ENCODE measurements around the gene EIF5B.

The EIF5B gene

DNA sequence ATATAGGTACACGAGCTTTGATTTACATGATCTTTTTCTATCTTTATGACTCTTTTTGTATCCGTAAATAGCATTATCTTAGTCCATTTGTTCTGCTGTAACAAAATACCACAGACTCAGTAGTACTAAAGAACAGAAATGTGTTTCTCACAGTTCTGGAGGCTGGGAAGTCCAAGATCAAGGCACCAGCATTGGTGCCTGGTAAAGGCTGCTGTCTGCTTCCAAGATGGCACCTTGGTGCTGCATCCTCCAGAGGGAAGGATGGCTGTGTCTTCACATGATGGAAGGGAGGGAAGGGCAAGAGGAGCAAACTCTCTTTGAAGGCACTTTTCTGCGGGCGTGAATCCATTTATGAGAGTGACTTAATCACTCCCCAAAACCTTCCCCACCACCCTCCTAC lies 36.0 kb downstream of the EIF5B start:
- DNase-seq (ENCODE audit: low spot score) = no peak

DNA sequence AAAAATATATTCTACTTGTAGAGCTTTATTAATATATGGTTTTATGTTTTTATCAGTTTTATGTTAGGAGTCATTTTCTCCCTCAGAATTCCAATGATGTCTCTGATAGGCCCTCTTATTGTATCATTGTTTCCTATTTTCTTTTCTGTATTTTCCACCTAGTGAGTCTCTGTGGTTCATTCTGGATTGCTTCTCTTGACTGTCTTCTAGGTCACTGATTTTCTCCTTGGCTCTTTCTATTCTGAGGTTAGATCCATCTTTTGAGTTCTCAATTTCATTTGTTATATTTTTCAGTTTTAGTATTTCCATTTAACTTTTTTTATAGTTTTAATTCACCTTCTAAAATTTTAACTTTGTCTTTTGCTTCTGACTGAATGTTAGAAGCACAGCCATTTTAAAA lies 37.6 kb downstream of the EIF5B start:
- no peak for DNase-seq (ENCODE audit: low spot score)

DNA sequence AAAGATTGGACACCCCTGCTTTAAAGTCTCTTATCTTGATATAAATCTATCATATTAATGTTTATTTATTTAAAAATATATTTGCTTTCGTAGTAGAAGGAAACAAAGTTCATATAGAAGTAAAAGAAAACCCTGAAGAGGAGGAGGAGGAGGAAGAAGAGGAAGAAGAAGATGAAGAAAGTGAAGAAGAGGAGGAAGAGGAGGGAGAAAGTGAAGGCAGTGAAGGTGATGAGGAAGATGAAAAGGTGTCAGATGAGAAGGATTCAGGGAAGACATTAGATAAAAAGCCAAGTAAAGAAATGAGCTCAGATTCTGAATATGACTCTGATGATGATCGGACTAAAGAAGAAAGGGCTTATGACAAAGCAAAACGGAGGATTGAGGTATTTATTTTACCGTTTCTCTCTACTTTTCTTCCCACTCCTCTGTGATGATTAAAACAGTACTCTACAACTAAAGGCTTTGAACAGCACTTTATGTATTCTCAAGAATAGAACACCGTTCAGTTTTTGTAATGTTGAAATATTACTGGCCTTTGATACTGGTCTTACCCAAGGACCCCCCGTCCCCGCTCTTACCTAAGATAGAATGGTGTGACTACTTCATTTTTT lies 39.2 kb downstream of the EIF5B start:
- DNase-seq (ENCODE audit: low spot score) = no peak

DNA sequence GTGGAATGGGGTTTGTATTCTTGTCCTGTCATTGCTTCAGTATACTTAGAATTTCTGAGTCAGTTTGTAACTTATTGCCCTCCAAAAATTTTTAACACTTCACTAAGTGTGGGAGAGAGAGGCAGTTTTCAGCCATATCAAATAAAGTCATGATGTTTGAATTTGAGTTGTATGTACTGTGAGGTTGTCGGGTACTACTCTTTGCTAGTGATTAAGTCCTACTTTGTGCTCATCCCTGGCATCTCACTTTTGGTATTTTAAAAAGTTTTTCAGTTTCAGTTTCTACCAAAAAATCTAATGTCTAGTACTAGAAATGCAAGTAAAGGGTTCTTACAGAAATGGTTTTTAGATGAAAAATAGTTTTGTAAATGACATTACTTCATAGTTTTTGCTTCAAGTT lies 40.7 kb downstream of the EIF5B start:
- no peak for DNase-seq (ENCODE audit: low spot score)

DNA sequence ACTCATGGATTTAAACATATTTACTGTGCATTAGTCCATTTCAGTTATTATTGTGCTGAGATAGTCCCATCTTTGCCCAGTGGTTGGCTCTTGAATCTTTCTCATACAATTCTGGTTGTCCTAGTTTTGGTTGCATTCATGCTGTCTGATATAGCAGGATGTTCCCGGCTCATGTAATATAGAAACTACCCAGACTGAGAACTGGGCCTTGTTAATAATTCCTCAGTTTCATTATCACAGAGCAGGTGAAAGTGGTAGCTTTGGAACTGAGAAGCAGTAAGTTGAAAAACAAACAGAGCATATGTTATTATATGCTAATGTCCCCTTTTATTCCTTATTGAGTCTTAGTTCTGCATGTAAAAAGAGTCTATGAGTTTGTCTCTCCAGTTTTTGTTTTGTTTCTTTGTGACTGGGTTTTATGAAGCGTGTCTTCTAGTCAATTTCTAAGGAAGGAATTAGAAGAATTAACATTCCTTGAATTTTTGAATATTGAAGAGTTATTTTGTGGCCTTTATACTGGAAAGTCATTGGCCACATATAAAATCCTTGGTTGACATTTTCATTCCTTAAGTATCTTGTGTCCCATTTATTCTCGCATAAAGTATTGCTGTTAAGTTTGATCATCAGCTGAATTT lies 43.3 kb downstream of the EIF5B start:
- DNase-seq (ENCODE audit: low spot score) = no peak

DNA sequence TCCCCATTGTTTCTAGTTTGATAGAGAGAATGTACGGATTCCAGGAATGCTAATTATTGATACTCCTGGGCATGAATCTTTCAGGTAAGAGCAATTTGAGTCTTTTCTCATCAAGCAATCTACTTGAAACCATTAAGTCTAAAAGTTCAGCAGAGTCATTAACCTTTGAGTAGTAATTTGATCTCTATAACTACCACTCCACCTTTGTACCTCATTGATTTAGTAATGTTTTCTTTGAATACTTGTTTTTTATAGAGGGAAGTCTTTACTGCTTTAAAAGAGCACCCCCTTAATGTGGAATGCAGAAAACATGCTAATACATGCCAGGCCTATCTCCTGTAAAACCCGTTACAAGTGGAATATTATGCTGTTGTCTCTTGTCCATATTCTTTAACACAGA lies 45.0 kb downstream of the EIF5B start:
- no peak for DNase-seq (ENCODE audit: low spot score)

DNA sequence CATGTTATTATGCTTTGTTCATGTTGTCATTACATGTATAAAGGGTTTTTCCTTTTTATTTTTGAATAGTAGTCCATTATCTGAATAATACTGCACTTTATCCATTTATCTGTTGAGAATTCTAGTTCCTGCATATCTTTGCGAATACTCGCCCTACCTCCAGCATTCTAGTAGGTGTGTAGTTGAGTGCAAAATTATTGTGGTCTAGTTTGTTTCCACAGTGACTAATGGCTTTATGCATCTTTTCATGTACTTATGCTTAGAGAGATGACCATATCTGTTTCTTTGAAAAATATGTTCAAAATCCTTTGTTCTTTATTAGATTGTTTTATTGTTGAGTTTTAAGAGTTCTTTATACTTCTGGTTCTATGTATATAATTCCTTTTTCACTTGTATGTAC lies 48.8 kb downstream of the EIF5B start:
- no peak for DNase-seq (ENCODE audit: low spot score)

DNA sequence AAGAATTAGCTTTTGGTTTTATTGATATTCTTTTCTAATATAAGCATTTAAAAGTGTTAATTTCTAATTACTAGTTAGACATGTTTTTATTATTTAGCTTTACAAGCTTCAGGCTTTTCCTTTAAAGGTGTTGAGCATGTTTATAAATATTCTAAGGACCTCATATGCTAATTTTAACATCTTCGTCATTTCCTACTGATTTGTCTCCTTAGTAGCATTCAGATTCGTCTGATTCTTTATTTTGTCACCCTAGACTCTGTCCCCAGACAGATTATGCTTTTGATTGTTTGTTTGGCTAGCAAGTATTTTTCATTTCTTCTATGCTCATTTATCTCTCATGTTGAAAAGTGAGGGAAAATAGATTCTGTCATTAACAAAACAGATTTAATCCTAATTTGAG lies 51.7 kb downstream of the EIF5B start:
- no peak for DNase-seq (ENCODE audit: low spot score)

DNA sequence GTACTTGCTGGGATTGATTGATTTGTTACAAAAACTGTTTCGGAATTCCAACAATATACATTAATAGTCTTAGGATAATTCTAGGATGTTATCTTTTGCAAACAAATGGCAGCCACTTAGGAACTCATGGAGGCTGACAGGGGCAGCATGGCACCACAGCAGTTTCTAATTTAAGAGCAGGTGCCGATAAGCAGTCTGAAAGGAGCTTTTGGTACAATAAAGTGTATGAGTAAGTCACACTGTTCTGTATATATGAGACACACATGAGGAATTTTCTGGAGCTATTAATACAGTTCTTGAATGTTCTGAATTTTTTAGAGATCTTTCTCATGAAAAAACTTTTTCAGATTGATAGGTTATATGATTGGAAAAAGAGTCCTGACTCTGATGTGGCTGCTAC lies 52.2 kb downstream of the EIF5B start:
- DNase-seq (ENCODE audit: low spot score) = no peak

DNA sequence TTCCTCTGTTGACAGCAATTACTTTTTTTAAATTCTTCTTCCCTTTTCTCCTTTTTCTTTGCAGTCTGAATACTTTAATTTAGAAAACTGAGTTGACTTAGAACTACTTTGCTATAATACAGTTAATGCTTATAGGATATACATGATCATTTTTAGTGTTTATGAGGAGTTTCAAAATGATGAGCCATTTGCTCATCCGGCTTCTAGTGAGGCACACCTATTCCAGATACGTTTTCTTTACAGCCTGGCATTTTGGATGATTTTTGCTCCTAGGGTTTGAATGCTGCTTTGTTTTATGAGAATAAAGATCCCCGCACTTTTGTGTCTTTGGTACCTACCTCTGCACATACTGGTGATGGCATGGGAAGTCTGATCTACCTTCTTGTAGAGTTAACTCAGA lies 52.8 kb downstream of the EIF5B start:
- no peak for DNase-seq (ENCODE audit: low spot score)

DNA sequence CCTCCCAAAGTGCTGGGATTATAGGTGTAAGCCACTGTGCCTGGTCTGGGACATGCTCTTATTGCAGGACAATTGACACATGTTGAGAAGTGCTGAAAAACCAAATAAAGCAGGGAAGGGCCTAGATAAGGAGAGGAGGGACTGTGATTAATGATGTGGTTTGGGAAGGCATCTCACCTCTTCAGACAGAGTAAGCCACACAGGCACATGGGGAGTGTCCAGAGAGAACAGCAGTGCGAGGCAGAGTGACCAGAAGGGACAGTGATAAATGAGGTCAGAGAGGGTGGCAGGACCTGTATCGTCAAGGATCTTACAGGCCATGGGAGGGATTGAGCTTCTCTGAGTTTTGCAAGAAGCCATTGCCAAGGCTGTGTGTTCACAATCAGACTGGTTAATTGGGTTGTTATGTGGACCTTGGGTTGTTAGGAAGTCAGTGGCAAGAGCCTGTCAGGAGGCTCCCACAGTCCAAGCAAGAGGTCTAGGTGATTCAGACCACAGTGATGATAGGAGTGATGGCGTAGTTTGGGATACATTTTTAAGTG lies 58.5 kb downstream of the EIF5B start:
- no peak for DNase-seq (ENCODE audit: low spot score)

DNA sequence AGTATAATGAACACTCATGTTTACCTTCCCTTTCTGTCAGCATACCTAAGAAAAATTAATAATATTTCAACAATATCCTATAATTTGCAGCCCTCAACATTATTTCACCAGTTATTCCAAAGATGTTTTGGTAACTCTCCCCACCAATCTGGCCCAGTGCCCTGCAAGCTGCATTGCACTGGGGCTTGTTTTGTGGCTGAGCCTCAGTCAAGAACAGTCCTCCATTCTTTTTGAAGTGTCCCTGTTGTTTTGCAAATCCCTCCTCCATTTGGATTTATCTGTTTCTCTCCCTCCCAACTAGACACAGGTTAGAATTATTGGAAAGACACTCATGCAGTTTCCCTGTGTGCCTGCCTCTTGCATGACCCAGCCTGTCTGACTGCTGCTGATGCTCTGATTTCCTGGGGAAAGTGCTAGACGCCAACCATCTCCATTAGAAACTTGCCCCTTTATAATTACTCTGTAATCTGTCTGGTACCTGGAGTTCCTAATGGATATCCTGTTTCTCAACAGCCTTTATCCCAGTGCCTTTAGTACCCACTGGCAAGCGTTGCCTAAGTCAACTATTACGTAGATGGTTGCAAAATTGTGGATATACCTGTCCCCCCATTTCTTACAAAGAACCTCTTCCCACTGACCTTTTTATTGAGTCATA lies 60.2 kb downstream of the EIF5B start:
- DNase-seq (ENCODE audit: low spot score) = peak; percentile 85

DNA sequence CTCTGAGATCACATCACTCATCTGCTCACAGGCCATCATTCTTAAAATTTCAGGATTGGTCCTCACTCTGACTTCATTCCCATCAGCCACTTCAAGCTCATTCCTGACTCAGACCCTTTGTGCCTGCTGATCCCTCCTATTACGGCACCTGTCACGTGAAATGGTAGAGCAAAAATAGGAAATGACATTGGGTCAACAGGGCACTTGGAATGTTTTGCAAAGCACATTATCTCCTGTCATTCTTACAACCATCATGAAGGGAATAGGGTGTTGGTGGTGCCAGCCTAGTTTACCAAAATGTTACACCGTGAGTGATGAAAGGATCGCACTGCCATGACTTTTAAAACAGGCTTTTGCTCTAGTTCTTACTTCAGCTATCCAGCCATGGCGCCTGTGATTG lies 61.1 kb downstream of the EIF5B start:
- no peak for DNase-seq (ENCODE audit: low spot score)

DNA sequence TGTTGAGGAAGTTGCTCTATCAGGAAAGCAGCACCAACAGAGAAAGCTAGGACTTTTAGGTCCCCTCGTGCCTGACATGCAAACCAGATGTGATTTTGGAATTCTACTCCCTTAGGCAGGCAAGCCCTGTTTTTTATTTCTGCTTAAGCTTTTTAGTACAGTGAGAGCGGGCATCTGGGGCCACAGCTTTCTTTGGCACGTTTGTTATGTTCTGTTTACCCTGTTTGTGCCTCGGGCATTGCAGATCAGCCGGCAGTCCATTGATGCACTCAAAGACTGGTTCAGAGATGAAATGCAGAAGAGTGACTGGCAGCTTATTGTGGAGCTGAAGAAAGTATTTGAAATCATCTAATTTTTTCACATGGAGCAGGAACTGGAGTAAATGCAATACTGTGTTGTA lies 61.9 kb downstream of the EIF5B start:
- DNase-seq (ENCODE audit: low spot score) = peak; percentile 45

DNA sequence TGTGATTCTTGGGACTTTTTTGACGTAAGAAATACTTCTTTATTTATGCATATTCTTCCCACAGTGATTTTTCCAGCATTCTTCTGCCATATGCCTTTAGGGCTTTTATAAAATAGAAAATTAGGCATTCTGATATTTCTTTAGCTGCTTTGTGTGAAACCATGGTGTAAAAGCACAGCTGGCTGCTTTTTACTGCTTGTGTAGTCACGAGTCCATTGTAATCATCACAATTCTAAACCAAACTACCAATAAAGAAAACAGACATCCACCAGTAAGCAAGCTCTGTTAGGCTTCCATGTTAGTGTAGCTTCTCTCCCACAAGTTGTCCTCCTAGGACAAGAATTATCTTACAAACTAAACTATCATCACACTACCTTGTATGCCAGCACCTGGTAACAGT lies 62.6 kb downstream of the EIF5B start:
- no peak for DNase-seq (ENCODE audit: low spot score)

DNA sequence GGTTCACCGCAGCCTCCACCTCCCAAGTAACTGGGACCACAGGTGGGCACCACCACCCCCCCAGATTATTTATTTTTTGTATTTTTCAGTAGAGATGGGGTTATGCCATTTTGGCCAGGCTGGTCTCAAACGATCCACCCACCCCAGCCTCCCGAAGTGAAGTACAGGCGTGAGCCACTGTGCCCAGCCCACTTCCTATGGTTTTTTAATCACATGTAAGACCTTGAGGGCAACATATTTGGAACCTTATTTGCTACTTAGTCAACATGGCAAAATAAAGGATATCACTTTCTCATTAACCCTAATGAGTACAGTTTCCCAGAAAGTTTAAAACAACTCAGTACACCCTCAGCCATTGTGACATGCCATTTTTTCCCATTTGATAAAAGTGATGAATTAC lies 64.7 kb downstream of the EIF5B start:
- DNase-seq (ENCODE audit: low spot score) = no peak

DNA sequence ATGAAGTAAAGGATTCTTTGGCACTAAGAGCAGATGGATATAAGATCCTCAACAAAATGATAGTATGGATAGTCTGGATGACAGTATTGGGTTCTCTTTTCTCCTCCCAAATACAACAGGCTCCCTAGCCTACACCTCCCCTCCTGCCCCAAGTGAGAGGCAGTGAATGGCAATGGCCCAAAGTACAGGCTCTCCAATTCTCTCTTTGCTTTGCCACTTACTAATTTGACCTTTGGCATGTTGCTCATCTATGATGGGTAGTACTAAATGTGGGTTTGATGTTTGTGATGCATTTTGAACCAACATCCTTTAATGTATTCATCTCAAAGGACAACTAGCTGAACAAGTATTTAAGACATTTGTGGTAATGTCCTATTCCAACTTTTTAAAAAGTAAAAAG lies 65.9 kb downstream of the EIF5B start:
- no peak for DNase-seq (ENCODE audit: low spot score)

DNA sequence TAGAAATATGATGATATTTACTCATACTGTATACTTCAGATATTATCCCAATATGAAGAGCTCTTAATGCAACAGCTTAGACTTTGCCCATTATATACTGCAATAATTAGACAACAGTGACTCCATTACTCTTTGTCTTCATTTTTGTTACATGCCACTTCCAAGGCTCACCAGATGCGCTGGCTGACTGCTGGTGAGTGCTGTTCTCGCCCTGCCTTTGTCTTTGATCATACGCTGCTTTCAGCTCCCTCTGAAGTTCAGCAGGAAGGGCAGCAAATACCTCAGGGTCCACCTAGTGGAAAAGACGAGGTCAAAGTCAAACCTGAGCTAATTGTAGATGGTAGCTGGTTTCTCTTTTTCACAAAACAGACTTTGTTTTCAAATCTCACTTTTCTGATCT lies 66.3 kb downstream of the EIF5B start:
- DNase-seq (ENCODE audit: low spot score) = no peak

DNA sequence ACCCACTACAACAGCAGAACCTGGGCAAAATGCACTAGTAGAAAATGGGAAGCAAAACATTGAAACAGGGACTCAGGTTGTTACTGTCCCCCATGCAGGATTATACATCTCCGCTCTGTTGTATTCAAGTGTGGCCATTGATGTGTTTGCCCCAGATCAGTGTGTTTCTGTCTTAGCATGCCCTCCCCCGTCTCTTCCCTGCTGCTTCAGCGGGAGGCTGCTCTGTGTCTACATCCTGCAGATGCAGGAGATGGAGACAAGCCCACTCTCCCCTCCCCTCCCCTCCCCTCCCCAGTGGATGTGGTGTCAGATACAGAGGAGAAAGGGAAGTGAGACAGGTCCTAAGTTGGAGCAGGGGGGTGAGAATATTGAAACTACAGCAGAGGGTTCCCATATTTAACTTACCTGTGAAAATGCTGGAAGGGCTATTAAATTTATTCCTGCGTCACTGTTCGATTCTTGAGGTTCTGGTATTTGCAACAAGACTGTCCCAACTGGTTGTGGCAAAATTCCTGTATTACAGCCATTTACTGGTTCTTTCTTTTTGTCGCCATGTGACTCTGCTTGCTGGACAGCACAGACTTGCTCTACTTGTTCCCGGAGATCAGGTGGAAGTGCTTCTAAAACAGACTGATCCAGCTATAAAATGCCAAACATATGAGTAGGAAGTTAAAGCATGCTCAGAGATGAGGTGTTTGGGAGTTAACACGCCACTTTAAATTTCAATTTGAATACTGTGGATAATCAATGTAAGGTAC lies 67.0 kb downstream of the EIF5B start:
- no peak for DNase-seq (ENCODE audit: low spot score)

DNA sequence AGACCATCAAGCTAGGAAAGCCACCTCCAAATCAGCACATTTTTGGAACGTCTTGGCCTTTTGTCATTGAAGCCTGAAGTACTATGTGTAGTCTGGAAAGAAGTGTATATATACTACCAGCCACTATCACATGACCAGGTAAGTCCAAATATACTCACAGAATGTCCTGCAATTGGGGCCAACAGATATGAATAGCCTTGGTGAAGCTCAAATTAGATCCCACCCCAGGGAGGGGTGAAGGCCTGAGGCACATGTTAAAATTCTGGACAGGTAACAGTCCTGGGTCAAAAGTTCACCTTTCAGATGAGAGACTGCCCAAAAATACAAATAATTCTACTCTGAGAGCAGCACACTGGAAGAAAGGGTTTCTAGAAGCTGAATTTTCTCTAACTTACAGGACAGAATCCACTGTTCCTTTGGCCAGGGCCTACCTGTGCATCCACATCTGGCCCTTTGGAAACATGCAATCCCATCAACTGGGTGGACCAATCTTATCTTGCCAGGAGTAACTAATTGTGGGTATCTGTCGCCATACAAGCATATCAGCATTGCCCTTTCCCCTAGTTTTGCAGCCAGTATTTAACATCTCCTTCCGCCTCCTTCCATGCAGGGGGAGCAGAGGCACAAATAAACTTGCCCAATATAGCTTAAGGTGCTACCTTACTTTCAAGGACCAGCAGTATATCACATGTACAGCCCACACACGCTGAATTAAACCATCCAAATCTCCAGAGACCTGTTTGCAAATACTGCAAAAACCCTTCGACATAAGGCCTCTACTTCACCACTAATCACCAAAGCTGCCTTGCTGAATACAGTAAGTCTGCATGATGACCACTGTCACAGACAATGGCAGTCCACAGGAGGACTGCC lies 67.8 kb downstream of the EIF5B start:
- DNase-seq (ENCODE audit: low spot score) = no peak

DNA sequence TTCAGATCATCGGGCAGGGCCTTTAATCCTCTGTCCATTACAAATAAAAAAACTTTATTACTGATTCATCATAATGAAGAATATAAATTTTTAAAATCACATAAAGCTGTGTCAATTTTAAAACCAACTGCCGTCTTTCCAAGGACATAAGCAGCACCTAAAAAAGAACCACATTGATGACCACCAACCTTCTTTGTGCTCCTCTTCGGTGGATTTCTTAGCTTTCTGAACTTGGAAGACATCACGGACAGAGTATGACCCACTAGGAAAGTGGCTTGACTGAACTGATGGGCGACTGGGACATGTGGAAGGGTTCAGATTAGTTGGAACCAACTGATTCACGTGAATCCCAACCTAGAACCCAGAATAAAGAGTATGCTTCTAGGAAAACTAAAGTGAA lies 68.9 kb downstream of the EIF5B start:
- DNase-seq (ENCODE audit: low spot score) = no peak

DNA sequence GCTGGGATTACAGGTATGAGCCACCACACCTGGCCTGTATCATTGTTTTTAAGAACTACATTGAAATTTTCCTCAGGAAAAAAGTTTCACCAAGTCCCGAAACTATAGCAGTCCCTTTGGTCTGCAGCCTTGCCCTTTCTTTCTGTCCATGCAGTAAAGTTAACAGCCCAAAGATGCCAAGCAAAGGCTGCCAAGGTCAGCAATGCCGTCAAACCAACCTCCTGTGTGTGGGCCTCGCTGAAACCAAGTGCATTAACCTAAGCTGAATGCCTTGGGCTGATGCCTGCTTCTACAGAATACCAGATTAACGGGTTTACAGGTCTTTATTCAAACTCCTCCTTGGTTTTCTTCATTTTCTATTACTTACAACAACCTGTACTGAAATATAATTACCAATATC lies 73.1 kb downstream of the EIF5B start:
- no peak for DNase-seq (ENCODE audit: low spot score)

Measured in pons (tissue), 1 donor.